ENCODE results near the gene GCG.

The GCG gene

DNA sequence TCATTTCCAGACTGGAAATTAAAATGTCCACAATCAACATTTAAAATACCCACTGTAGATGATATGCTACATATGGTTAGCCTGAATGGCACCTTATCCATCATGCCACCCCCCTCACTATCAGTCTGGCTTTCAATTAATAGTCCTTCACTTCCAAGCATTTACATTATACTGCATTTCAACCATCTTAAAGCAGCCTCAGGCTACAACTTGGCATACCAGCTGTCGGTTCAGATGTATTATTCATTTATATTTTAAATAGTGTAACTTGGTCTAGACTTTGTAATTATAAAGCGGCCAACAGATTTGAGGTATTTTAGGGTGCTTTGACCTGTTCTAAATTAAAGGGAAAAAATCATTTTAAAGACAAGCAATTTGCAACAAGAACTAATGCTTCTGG, 2.6 kb downstream of the GCG start:
- no peak for DNase-seq (ENCODE audit: low read depth)

DNA sequence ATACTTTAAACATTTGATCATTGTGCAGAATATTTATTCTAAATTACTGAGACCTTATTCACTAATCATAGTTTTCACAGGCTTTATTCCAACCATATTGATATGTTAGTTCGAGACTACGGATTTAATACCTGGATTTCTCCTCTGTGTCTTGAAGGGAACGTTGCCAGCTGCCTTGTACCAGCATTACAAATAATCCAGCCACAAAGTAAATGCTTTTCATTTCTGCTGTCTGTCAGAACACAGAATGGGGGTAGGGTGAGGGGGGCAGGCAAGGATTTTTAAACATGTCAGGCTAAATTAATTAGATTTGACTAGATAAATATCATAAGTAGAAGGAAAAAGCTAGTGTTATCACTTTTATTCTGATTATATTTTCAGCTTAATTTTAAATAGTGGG, 3.1 kb downstream of the GCG start:
- no peak for DNase-seq (ENCODE audit: low read depth)

GRCh38 chr2:162143969-162144368, 8.1 kb downstream of the GCG start:
- DNase-seq (ENCODE audit: low read depth) = no peak

DNA sequence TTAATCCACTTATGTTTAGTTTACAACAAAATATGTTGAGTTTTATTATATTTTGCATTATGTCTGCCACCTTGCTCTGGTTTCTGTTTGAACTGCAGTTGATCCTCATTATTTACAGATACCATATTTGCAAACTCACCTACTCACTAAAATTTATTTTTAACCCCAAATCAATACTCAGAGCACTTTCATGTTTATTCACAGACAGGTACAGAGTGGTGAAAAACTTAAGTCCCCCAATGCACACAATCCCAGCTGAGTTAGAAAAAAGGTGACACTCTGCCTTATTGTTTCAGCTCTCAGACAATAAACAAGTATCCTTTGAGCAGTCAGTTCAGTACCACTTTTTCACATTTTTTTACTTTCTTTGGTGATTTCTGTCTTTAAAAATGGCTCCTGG, 13.7 kb downstream of the GCG start:
- no peak for DNase-seq (ENCODE audit: low read depth)

DNA sequence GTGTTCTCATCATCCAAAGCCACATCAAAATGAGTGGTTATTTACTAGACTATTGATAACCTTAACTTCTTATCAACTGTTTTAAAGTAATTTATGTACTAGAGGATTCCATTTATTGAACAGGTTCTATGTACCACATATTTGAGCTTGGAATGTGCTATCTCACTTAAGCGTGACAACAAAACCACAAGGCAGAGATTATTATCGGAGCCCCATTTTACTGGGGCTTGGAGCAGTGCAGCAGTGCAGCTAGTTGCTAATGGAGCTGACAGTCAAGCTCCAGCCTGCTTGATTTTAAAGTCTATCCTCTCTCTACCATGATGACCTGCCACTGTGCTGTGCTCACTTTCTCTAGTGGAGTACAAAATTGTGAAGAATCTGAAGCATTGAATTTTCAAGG, 24.6 kb downstream of the GCG start:
- no peak for DNase-seq (ENCODE audit: low read depth)

DNA sequence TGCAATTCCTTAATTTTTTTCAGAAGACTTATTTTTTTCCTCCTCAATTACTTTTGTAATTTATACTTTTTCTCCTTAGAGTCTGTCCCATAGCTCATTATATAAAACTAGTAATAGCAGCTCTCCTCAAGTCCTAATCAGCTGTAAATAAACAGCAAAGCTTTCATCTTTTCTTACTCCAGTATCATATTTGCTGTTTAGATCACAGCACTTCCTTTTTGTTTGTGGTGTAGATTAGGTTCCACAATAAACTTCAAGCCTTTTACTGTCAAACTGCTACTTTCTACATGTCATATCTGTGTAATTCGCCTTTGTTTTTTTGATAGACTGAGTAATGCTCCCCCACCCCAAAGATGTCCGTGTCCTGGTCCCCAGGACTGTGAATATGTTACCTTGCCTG, 25.5 kb downstream of the GCG start:
- no peak for DNase-seq (ENCODE audit: low read depth)

DNA sequence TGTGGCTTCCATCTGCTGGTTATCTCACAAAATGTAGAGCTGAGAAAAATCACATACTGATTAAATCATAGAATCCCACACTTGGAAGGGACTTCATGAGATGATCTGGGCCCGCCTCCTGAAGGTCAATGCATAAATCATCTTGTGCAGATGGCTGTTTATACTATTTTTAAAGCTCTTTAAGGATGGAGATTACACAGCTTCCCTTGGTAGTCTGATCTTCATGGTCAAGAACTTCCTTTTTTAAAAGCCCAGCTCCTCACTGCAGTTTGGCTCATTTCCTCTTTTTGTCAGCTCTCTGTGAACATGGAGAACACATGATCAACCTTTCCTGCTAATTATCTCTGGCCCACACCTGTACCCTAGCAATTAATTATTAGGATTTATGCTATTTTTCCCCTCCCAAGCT, 25.9 kb downstream of the GCG start:
- no peak for DNase-seq (ENCODE audit: low read depth)

- no peak for DNase-seq (ENCODE audit: low read depth)
Measured at GRCh38 chr2:162125138-162125537, 26.9 kb downstream of the GCG start.

DNA sequence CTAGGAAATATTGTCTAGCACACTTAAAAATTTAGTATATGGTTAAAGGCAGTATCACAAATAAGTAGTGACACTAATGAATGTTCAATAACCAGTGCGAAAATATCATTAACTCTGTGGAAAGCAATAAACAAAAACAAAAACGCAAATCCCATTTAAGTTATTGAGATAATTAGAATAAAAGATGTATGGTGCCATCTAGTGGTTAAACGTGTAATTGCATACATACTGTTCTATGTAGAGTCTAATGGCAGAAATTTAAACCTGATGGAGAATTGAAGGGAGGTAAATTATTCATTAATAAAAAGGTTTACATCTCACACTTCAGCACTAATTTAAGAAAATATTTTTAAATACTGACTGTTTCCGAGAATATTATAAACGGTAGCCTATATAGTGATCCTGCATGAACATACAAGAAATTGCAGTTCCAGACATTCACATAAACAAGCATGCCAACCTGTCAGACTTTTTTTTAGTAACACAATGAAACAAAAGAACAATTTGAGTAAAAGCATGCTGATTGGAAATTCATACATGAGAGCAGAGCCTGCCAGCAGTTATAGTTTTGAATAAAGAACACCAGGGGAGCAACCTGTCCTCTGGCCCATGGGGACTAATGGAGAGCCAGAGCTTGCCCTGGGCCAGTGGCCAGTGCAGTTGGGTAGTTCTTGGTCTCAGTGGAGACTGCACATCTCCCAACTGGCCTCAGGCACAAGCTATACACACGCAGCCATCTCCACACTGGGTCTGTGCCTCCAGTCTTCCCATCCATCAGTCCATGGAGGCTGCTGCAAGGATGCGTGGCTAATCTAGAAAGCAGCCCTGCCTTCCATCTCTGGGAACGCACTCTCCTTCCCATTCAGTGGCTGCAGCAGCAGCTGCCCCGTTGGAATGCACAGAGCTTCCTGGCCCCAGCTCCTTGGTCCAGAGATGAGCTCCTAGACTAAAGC, 28.0 kb downstream of the GCG start:
- no peak for DNase-seq (ENCODE audit: low read depth)

GRCh38 chr2:162118166-162119031, 33.6 kb downstream of the GCG start:
- no peak for DNase-seq (ENCODE audit: low read depth)

DNA sequence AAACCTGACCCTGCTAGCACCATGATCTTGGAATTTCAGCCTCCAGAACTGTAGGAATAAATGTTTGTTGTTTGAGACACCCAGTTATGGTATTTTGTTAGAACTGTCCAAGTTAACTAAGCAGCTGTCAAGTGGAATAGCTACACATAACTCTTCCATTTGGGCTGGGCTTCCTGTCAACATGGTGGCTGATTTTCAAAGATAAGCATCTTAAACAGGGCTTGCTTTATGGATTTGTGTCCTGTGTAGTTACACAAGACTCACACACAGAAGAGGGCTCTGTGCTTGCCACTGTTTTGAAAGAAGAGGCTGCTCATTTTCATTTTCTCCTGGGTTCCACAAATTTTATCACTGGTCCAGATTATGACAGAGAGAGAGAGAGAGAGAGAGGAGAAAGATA, 35.7 kb downstream of the GCG start:
- DNase-seq (ENCODE audit: low read depth) = no peak

DNA sequence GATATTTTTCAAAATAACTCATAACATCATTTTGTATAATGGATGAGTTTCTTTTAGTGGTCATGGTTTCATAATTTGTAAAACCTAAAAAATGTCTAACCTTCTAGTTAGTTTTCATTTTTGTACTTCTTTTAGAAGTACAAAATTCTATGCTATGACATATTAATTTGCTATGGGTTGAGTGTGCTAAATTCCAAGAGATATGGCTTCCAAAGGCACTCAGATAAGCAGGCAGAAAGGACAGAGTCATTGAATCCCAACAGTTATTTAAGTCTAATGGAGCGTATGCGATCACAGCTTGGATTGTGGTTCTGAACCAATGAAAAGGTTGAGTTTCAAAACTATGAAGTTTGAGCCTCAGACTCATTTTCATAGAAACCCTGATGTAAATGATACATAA, 37.0 kb downstream of the GCG start:
- DNase-seq (ENCODE audit: low read depth) = no peak

- DNase-seq (ENCODE audit: low read depth) = no peak
Measured at GRCh38 chr2:162114271-162114670, 37.8 kb downstream of the GCG start.

DNA sequence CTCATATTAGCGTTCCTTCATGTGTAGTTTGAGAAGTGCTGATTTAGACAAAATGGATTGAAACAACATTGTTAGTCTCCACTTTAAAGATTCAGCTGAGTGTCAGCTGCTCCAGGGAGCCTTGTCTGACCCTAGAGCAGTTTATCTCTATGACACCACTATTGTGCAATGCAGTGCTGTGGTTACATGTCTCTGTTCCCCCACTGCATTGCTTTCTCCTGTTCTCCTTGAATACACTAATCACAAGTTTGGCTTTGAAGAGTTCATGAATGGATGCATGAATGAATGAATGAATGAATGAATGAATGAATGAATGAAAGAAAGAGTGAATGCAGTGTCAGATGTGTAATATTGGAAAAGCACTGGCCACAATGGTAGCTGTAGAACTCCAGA, 38.3 kb downstream of the GCG start:
- no peak for DNase-seq (ENCODE audit: low read depth)

DNA sequence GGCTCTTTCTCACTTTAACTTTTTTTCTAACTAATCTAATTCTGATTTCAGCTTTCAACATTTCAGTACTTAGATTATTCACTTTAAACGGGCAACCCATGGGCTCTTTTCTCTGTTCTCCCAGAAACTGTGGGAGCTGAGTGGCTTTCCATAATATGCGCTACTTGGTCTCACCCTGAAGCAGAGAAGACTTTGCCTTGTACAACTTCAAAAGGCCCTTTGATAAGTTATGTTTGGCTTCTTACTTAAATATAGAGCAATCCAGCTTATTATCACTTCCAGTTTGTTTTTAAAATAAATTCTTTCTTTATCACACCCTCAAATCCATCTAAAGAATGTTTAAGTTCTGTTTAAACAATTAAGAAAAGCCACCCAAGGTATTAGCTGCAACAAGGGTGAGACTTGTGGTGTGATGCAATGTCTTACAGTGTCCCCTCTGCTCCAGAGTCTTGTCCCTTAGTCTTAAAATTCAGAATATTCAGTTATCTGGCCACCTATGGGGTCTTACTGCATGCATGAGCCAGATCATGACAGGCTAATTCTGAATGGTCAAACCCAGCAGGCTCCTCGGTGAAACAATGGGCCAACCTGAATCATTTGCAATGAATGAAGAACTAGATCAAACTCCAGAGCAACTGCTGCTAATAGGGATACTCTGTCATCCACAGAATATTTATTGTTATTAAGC, 38.8 kb downstream of the GCG start:
- DNase-seq (ENCODE audit: low read depth) = no peak

DNA sequence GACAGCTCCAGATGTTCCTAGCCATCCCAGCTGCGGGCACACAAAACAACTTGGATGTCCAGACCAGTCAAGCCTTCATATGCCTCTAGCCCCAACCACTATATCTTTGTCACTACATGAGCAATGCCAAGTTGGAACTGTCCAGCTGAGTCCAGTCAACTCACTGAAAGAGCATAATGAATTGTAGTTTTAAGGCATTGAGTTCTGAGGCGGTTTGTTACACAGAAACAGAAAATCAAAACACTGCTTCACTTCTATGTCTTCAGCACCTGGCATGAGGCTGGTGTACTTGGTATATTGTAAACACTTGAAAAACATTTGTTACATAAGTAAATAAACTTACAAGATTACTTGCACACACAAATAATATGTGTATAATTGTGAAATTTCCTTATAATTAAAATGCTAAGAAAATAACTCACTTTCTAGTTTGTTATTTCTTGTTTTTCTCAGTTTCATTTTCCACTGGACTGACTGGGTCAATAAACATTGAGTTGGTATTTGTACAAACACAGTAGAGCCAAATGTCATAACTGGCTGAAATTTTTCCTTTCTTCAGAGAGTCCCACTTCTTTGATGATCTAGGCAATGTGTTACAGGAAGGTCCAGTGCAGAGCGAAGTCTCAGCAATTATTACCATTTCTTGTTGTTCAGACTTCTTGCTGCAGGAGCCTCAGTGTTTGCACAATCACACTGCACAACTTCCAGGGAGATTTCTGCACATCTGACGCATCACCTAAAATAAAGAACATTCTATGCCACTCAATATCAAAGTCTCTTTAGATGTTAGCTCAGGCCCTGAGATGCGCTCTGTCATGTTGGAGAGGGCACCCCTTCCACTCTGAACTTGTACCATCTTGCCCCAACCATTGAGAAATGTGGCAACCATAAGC, 39.8 kb downstream of the GCG start:
- no peak for DNase-seq (ENCODE audit: low read depth)

DNA sequence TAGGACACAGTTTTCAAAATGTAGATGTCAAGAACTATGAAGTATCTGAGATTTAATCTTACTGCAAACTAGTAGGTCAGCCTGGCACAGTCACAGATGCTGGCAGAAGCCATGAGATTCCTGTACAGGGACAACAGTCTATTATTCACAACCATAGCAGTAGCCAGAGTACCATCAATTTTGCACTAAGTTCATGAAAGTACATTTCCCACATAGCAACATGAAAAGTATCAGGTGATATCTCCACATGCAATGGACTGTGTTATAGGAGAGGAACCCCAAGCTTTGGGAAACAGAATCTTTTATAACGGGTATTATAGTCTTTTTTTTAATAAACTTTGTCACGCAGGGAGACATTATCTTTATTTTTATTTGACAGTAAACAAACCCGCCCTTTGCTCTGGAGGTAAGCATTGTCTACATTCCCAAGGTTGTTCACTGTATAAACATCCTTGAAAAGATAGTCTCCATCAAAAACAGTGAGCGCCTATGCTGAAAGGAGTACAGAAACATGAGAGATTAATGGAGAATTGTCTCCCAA, 44.6 kb downstream of the GCG start:
- no peak for DNase-seq (ENCODE audit: low read depth)

GRCh38 chr2:162106746-162107145, 45.3 kb downstream of the GCG start:
- DNase-seq (ENCODE audit: low read depth) = no peak

DNA sequence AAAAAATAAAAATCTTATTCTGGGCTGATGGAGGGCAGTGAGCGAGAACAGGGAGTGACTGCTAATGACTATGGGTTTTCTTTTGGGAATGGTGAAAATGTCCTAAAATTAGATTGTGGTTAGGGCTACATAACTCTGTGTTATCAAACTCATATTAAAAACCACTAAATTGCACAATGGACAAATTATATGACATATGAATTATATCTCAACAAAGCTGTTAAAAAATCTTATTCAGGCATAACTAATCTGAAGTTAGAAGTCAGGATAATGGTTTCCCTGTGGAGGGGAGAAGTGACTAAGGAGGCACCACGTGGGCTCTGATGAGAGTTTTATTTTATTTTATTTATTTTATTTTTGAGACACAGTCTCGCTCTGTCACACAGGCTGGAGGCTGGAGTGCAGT, 45.9 kb downstream of the GCG start:
- no peak for DNase-seq (ENCODE audit: low read depth)

- DNase-seq (ENCODE audit: low read depth) = no peak
Measured at GRCh38 chr2:162103443-162104009, 48.5 kb downstream of the GCG start.

DNA sequence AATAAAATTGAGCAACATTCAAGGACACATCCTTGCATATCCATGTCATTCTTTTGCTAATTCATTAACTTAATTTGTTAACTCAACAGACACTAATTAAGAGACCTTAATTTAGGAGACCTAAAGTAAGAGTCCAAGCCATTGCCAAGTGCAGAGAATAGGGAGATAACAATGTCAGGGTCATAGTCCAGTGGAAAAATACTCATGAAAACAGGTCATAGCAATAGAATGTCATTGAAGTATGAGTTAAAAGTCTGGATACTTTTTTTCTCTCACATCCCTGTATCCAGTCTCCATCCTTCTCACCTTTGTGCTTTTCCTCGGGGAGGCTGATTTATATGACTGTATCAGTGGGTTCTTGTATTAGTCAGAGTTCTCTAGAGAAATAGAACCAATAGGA, 51.5 kb downstream of the GCG start:
- DNase-seq (ENCODE audit: low read depth) = no peak
